ENCODE data around the gene PBX4.

DNA sequence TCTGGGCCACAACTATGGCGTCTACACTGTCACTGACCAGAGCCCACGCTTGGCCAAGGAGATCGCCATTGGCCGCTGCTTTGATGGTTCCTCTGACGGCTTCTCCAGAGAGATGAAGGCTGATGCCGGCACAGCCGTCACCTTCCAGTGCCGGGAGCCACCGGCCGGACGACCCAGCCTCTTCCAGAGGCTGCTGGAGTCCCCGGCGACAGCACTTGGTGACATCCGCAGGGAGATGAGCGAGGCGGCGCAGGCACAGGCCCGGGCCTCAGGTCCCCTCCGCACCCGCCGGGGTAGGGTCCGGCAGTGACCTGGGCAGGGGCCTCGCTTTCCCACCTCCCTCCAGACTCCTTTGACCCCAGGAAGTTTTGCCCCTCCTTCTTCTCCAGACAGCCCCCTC is 72.8 kb downstream of the PBX4 start:
- TF ChIP-seq CTCF (IDR thresholded peaks at IDR 0.05) (no peak), POLR2A (IDR thresholded peaks at IDR 0.05) (no peak)

Measured in adrenal gland (tissue), 5 donors.